PC-9 (cell line): ENCODE data around the gene CCDC30. TPM values are rescaled to one million over a fixed set of nuclear protein-coding genes. Genes with fewer than 3 reads are reported as not detected.
"Not testable (repeated sequence)": the region's sequence is repeated elsewhere in the genome, so short reads cannot be mapped to it uniquely, and the experiment has no call there.

ENCODE experiments used
- BruUV-seq: library from RNA; stranded (reverse); fragments of 400-500 nt; replicated peaks from 2 replicates; lab custom pipeline; 2021; lab: Mats Ljungman, UMichigan
- CTCF ChIA-PET: fragments of 300-600 bp; sonication (Branson Sonifier 250); formaldehyde crosslinking; loops from one replicate; lab custom pipeline; 2022; ENCODE audit warnings: antibody characterized with exemption; lab: Charles Lee
- POLR2A ChIA-PET: fragments of 300-600 bp; sonication (Branson Sonifier 250); formaldehyde crosslinking; loops from one replicate; lab custom pipeline; 2022; ENCODE audit warnings: antibody characterized with exemption; ENCODE audit not compliant: unreplicated experiment; lab: Charles Lee
- DNase-seq, 2 experiments: peaks; one replicate each; pipeline versions ENCODE4 v3.0.0 to v3.0.0-alpha.2; 2015 to 2022; ENCODE audit warnings: mixed read lengths in 1 of 2
- H2AFZ ChIP-seq: fragments of 200-600 bp; sonication (generic); 2 replicates; pipeline ENCODE4 v1.8.1; 2017; ENCODE audit warnings: antibody characterized with exemption
- H3F3A ChIP-seq: fragments of 200-600 bp; sonication (generic); 2 replicates; pipeline ENCODE4 v1.8.1; 2017; ENCODE audit warnings: antibody characterized with exemption, mild to moderate bottlenecking, low read depth; ENCODE audit not compliant: insufficient read depth
- H3K27ac ChIP-seq: fragments of 200-600 bp; sonication (generic); 2 replicates; pipeline ENCODE4 v1.6.1; 2016; ENCODE audit warnings: mixed run types
- H3K27me3 ChIP-seq: fragments of 200-600 bp; sonication (generic); 2 replicates; pipeline ENCODE4 v1.6.1; 2016; ENCODE audit warnings: low read depth, mixed run types; ENCODE audit not compliant: insufficient read depth
- H3K36me3 ChIP-seq: fragments of 200-600 bp; sonication (generic); 2 replicates; pipeline ENCODE4 v1.6.1; 2016; ENCODE audit warnings: low read depth, mixed run types
- H3K4me1 ChIP-seq: fragments of 200-600 bp; sonication (generic); replicated peaks from 2 replicates; pipeline ENCODE4 v1.6.1; 2016; ENCODE audit warnings: mixed run types; ENCODE audit not compliant: insufficient read depth
- H3K4me2 ChIP-seq: fragments of 200-600 bp; sonication (generic); 2 replicates; pipeline ENCODE4 v1.6.1; 2017; ENCODE audit warnings: mixed run types
- H3K4me3 ChIP-seq: fragments of 200-600 bp; sonication (generic); 2 replicates; pipeline ENCODE4 v1.6.1; 2016; ENCODE audit warnings: mixed run types
- H3K79me2 ChIP-seq: fragments of 200-600 bp; sonication (generic); 2 replicates; pipeline ENCODE4 v1.6.1; 2017; ENCODE audit warnings: low read depth, mixed run types
- H3K9me2 ChIP-seq: fragments of 200-600 bp; sonication (generic); 2 replicates; pipeline ENCODE4 v1.8.1; 2017; ENCODE audit warnings: mild to moderate bottlenecking; ENCODE audit not compliant: insufficient read depth
- H3K9me3 ChIP-seq: fragments of 200-600 bp; sonication (generic); 2 replicates; pipeline ENCODE4 v1.8.1; 2016; ENCODE audit warnings: low read depth; ENCODE audit not compliant: insufficient read depth
- H4K20me1 ChIP-seq: fragments of 200-600 bp; sonication (generic); 2 replicates; pipeline ENCODE4 v1.8.1; 2017; ENCODE audit not compliant: insufficient read depth
- EZH2 ChIP-seq: fragments of 200-600 bp; sonication (generic); IDR thresholded peaks from 2 replicates; pipeline ENCODE4 v1.8.0; 2017; ENCODE audit warnings: antibody characterized with exemption, low read depth
- intact Hi-C: fragments of 100-400 bp; cut with micrococcal nuclease; formaldehyde crosslinking; loops from one replicate; pipeline ENCODE4 v1.10.0; 2022; ENCODE audit not compliant: unreplicated experiment
- total RNA-seq: library from RNA; stranded (reverse); gene quantifications from 2 replicates; pipeline ENCODE4 v1.2.3, GENCODE V29; 2021
- TF ChIP-seq, protein P1 (sequence below): fragments of 200-600 bp; sonication (generic); conservative IDR thresholded peaks from 2 replicates; pipeline ENCODE4 v1.6.1; 2017; ENCODE audit warnings: mixed run types, antibody characterized with exemption, mild to moderate bottlenecking, moderate library complexity

Gene CCDC30
- total RNA-seq, 1 experiment from 2014 or later, result 10.2 TPM

DNA sequence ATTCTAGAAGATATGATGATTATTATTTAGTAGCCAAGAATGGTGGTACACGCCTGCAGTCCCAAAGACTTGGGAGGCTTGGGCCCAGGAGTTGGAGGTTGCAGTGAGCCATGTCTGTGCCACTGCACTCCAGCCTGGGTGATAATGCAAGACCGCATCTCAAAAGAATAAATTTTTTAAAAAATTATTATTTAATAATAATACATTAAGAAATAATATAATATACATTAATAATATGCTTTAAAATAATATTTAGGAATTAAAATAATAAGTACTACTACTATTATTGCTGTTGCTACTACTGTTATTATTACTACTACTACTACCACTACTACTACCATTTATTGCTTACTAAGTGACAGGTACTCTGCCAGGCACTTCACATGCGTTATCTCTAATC is 27.2 kb downstream of the CCDC30 start:
- H3F3A ChIP-seq, result no peaks in the 10 kb centered on the region
- 0 out of 2 replicates have a peak, but pooled peaks cover 6% of the 10 kb centered on the region for H3K9me3 ChIP-seq
- H3K27ac ChIP-seq, result no peak overlapping the region
- H3K79me2 ChIP-seq, result no peaks in the 10 kb centered on the region
- intact Hi-C loops, result no loop called here
- no peak overlapping the region for H3K4me3 ChIP-seq
- TF ChIP-seq, protein P1, sequence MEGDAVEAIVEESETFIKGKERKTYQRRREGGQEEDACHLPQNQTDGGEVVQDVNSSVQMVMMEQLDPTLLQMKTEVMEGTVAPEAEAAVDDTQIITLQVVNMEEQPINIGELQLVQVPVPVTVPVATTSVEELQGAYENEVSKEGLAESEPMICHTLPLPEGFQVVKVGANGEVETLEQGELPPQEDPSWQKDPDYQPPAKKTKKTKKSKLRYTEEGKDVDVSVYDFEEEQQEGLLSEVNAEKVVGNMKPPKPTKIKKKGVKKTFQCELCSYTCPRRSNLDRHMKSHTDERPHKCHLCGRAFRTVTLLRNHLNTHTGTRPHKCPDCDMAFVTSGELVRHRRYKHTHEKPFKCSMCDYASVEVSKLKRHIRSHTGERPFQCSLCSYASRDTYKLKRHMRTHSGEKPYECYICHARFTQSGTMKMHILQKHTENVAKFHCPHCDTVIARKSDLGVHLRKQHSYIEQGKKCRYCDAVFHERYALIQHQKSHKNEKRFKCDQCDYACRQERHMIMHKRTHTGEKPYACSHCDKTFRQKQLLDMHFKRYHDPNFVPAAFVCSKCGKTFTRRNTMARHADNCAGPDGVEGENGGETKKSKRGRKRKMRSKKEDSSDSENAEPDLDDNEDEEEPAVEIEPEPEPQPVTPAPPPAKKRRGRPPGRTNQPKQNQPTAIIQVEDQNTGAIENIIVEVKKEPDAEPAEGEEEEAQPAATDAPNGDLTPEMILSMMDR, result no peak
- no peak for TF ChIP-seq EZH2
- no peak overlapping the region for H3K4me2 ChIP-seq
- no peaks in the 10 kb centered on the region for H3K36me3 ChIP-seq
- no peak overlapping the region for H2AFZ ChIP-seq
- H3K9me2 ChIP-seq, result no peaks in the 10 kb centered on the region
- DNase-seq, result no peak
- no peaks in the 10 kb centered on the region for H3K27me3 ChIP-seq
- BruUV-seq, result no TSS peak
- no peaks in the 10 kb centered on the region for H4K20me1 ChIP-seq
- ChIA-PET CTCF (no interaction called here), POLR2A (no interaction called here)
- H3K4me1 ChIP-seq, result no peaks in the 10 kb centered on the region

DNA sequence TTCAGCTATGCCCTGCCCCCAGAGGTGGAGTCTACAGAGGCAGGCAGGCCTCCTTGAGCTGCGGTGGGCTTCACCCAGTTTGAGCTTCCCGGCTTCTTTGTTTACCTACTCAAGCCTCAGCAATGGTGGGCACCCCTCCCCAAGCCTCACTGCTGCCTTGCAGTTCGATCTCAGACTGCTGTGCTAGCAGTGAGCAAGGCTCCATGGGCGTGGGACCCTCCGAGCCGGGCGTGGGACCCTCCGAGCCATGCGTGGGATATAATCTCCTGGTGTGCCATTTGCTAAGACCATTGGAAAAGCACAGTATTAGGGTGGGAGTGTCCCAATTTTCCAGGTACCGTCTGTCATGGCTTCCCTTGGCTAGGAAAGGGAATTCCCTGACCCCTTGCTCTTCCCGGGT is 38.9 kb downstream of the CCDC30 start:
- H3K79me2 ChIP-seq, H3K27me3 ChIP-seq, H3K36me3 ChIP-seq, H3K4me1 ChIP-seq, H3K4me2 ChIP-seq, CTCF ChIA-PET, H3F3A ChIP-seq, H3K9me2 ChIP-seq, POLR2A ChIA-PET, H3K4me3 ChIP-seq, BruUV-seq, H4K20me1 ChIP-seq, H2AFZ ChIP-seq, intact Hi-C loops, DNase-seq, H3K27ac ChIP-seq: not testable (repeated sequence)
- H3K9me3 ChIP-seq, result peaks cover 23% of the 10 kb centered on the region; the same call in 1 of the 2 replicates

DNA sequence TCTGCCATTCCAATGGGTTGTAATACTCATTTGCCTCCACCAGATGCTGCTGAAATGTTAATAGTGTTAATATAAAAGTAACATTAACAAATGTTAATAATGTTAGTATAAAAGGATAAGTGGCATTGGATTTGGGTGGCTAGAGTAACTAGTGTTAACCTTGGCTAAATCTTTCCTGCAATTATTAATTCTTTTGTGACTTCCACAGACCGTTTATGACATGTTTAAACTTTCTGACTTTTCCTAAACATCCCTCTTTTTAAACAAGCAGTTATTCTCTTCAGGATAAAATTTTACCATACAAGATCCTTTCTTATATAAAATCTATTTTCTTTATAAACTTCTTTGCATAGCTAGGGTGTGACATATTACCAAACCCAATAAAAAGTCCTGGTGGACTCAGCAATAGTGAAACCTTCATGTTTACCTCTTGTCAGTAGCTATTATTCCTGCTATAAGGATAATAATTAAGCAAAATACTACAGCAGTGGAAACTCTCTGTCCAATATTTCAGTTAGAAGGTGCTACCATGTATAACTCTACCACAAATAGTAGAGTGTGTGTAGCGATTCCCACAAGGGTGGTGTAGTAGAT is 41.5 kb downstream of the CCDC30 start:
- no TSS peak for BruUV-seq
- H3K9me2 ChIP-seq, result no peaks in the 10 kb centered on the region
- no peaks in the 10 kb centered on the region for H3K79me2 ChIP-seq
- CTCF ChIA-PET, result no interaction called here
- no peaks in the 10 kb centered on the region; the same call in 1 of the 2 replicates for H3K36me3 ChIP-seq
- POLR2A ChIA-PET, result no interaction called here
- H3K27ac ChIP-seq, result no peak overlapping the region
- intact Hi-C loops, result no loop called here
- no peaks in the 10 kb centered on the region for H3K27me3 ChIP-seq
- DNase-seq, result no peak
- TF ChIP-seq, protein P1, result 0 out of 2 replicates have a peak, but pooled peaks have one; percentile 12
- no peak for TF ChIP-seq EZH2
- peaks cover 23% of the 10 kb centered on the region; the same call in 1 of the 2 replicates for H3K9me3 ChIP-seq
- no peaks in the 10 kb centered on the region for H3K4me1 ChIP-seq
- no peak overlapping the region for H2AFZ ChIP-seq
- H3K4me3 ChIP-seq, result no peak overlapping the region
- H3F3A ChIP-seq, result no peaks in the 10 kb centered on the region
- H3K4me2 ChIP-seq, result no peak overlapping the region
- no peaks in the 10 kb centered on the region for H4K20me1 ChIP-seq

DNA sequence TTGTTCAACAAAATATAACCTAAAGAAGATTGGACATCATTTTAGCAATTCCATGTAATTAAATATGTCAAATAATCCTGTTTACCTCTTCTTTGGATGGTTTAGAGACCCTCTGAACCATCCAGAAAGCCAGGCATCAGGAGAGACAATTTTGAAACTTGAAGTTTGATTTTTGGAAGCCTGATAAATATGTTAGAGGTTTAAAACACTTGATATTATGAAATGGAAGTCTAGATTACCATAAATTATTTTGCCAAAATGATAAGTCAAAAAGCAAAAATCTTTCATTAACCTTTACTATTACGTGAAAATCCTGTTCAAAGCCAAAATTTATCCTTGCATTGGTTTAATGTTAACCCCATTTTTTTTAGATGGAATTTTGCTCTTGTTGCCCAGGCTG is 43.5 kb downstream of the CCDC30 start:
- TF ChIP-seq EZH2, result no peak
- TF ChIP-seq, protein P1, result no peak
- Histone ChIP-seq H3K4me2 (no peak overlapping the region), H3K4me1 (no peaks in the 10 kb centered on the region), H3K27ac (no peak overlapping the region), H3K4me3 (no peak overlapping the region), H3K27me3 (no peaks in the 10 kb centered on the region), H3K79me2 (no peaks in the 10 kb centered on the region), H2AFZ (no peak overlapping the region), H3K36me3 (no peaks in the 10 kb centered on the region; the same call in 1 of the 2 replicates), H3K9me3 (peaks cover 23% of the 10 kb centered on the region; the same call in 1 of the 2 replicates), H4K20me1 (no peaks in the 10 kb centered on the region), H3F3A (no peaks in the 10 kb centered on the region), H3K9me2 (no peaks in the 10 kb centered on the region)
- CTCF ChIA-PET, result no interaction called here
- DNase-seq, result no peak
- intact Hi-C loops, result no loop called here
- BruUV-seq, result no TSS peak
- POLR2A ChIA-PET, result no interaction called here
